NCI-H345 treated with DMSO at 0.1 percent for 48 hours (cell line): ENCODE measurements around the gene MRC2.
"Not testable (repeated sequence)": the region's sequence is repeated elsewhere in the genome, so short reads cannot be mapped to it uniquely, and the experiment has no call there.

Experiments used
- DNase-seq: peaks from one replicate; lab custom pipeline; 2025; ENCODE audit not compliant: unreplicated experiment; lab: John Stamatoyannopoulos, UW

Gene MRC2

GRCh38 chr17:62613095-62613494 lies 14.4 kb upstream of the MRC2 start:
- DNase-seq, result not testable (repeated sequence)

- no peak for DNase-seq
These were observed 13.3 kb upstream of the MRC2 start for GRCh38 chr17:62614142-62614541.

GRCh38 chr17:62615503-62615902 lies 12.0 kb upstream of the MRC2 start:
- DNase-seq, result no peak

- no peak for DNase-seq
These were observed 10.2 kb upstream of the MRC2 start for GRCh38 chr17:62616993-62617893.

GRCh38 chr17:62617894-62618472 lies 9.5 kb upstream of the MRC2 start:
- DNase-seq, result no peak

GRCh38 chr17:62618647-62619416 lies 8.6 kb upstream of the MRC2 start:
- no peak for DNase-seq

GRCh38 chr17:62619417-62620155 lies 7.9 kb upstream of the MRC2 start:
- DNase-seq, result no peak

- DNase-seq, result no peak
These were observed 6.2 kb upstream of the MRC2 start for GRCh38 chr17:62621223-62621622.

- no peak for DNase-seq
These were observed 2.1 kb upstream of the MRC2 start for GRCh38 chr17:62625184-62625869.

- DNase-seq, result no peak
These were observed 1.6 kb upstream of the MRC2 start for GRCh38 chr17:62625870-62626200.

GRCh38 chr17:62626719-62627218 lies 701 bp upstream of the MRC2 start:
- no peak for DNase-seq

GRCh38 chr17:62627904-62628633 lies 599 bp downstream of the MRC2 start:
- no peak for DNase-seq

- no peak for DNase-seq
These were observed 1.5 kb downstream of the MRC2 start for GRCh38 chr17:62628831-62629555.

- no peak for DNase-seq
These were observed 2.3 kb downstream of the MRC2 start for GRCh38 chr17:62629556-62630364.

- no peak for DNase-seq
These were observed 3.1 kb downstream of the MRC2 start for GRCh38 chr17:62630365-62631085.

GRCh38 chr17:62631086-62631935 lies 3.8 kb downstream of the MRC2 start:
- DNase-seq, result no peak
